Neural progenitor cell (in vitro differentiated cells): ENCODE data around the gene HUWE1.

Source experiments
- EZH2phosphoT487 ChIP-seq: fragments of 200-600 bp; sonication (generic); IDR thresholded peaks from 2 replicates; pipeline ENCODE4 v1.6.1; 2017; ENCODE audit warnings: antibody characterized with exemption
- TF ChIP-seq, protein P1 (sequence below): fragments of 200-600 bp; sonication (generic); IDR thresholded peaks from 2 replicates; pipeline ENCODE4 v1.5.1; 2017; ENCODE audit warnings: antibody characterized with exemption, mild to moderate bottlenecking

DNA sequence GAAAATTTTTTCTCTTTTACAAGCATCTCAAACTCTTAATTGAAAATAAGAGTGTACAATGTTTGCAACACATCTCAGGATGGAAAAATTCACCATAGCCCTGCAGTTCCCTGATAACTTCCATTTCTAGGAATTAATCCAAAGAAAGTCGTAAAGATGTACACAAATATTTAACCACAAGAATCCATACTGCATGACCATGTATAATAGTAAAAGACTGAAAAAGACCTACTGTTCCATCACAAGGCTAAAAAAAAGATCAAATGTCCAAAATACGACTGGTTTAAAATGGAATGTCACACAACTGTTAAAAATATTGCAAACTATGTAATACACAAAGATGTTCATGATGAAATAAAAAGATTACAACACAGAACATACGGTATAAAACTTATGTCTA is 32.1 kb downstream of the HUWE1 start:
- TF ChIP-seq, protein P1, sequence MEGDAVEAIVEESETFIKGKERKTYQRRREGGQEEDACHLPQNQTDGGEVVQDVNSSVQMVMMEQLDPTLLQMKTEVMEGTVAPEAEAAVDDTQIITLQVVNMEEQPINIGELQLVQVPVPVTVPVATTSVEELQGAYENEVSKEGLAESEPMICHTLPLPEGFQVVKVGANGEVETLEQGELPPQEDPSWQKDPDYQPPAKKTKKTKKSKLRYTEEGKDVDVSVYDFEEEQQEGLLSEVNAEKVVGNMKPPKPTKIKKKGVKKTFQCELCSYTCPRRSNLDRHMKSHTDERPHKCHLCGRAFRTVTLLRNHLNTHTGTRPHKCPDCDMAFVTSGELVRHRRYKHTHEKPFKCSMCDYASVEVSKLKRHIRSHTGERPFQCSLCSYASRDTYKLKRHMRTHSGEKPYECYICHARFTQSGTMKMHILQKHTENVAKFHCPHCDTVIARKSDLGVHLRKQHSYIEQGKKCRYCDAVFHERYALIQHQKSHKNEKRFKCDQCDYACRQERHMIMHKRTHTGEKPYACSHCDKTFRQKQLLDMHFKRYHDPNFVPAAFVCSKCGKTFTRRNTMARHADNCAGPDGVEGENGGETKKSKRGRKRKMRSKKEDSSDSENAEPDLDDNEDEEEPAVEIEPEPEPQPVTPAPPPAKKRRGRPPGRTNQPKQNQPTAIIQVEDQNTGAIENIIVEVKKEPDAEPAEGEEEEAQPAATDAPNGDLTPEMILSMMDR = no peak
- no peak for TF ChIP-seq EZH2phosphoT487
